ENCODE data around the gene GSK3B. TPM values are rescaled to one million over a fixed set of nuclear protein-coding genes. Genes with fewer than 3 reads are reported as not detected.

The GSK3B gene
- total RNA-seq, 1 experiment from 2014 or later, result 56.5 TPM

DNA sequence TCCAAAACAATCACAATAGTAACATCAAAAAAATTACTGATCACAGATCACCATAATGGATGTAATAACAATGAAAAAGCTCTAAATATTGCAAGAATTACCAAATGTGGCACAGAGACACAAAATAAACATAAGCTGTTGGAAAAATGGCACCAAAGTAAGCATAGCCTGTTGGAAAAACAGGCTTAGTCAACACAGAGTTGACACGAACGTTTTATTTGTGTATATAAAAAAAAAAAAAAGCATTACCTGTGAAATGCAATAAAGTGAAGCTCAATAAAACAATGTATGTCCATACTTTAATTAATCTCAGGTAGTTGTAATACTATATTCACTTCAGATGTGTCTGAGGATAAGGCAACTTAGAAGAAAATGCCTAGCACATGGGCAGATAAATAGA, 235.3 kb downstream of the GSK3B start:
- no peak overlapping the region for H2BK5ac ChIP-seq (ENCODE audit: insufficient read length, low read length)
- peaks cover 41 to 67% (median 67%) of the 10 kb centered on the region in 3 experiments for H3K36me3 Mint-ChIP-seq (ENCODE audit: insufficient read depth in 1 of 3, low read depth in 3 of 3)
- H3K23ac ChIP-seq (ENCODE audit: insufficient read length, low read depth, low read length), result no peak overlapping the region
- no peak overlapping the region for H3K9ac ChIP-seq (ENCODE audit: extremely low read depth, insufficient read length, low read length)
- no peaks in the 10 kb centered on the region for H3K9me3 ChIP-seq (ENCODE audit: control insufficient read depth, low read depth, low read length)
- H2BK12ac ChIP-seq (ENCODE audit: insufficient read length, low read depth, low read length), result no peak overlapping the region
- no peak overlapping the region for H2AK5ac ChIP-seq (ENCODE audit: insufficient read length, low read length)
- no peak overlapping the region for H3K4me3 Mint-ChIP-seq
- H2BK15ac ChIP-seq (ENCODE audit: low read depth, low read length), result no peak overlapping the region
- no peak overlapping the region for H3K14ac ChIP-seq (ENCODE audit: insufficient read depth, low read length)
- H3K4me1 Mint-ChIP-seq, result no peaks in the 10 kb centered on the region
- H3K27ac Mint-ChIP-seq, result no peak overlapping the region
- no peak overlapping the region for H3K4me2 ChIP-seq (ENCODE audit: insufficient read depth, insufficient read length, low read length)
- no peak overlapping the region for H3K27ac ChIP-seq (ENCODE audit: insufficient read length, low read depth, low read length)
- H3K27me3 Mint-ChIP-seq (ENCODE audit: low read depth), result no peaks in the 10 kb centered on the region
- no peak overlapping the region for H4K91ac ChIP-seq (ENCODE audit: insufficient read length, low read depth, low read length)
- no peak overlapping the region for H3K18ac ChIP-seq (ENCODE audit: insufficient read length, low read depth, low read length)
- no peaks in the 10 kb centered on the region for H3K79me2 ChIP-seq (ENCODE audit: insufficient read depth, low read length)
- no peak overlapping the region for H3K4ac ChIP-seq (ENCODE audit: low read depth, low read length)
- H3K9me3 Mint-ChIP-seq, result peaks cover 12 to 16% of the 10 kb centered on the region in 2 experiments; a peak in 4 of 5 replicates
- no peak overlapping the region for H3K56ac ChIP-seq (ENCODE audit: insufficient read length, low read depth, low read length)
- H2BK120ac ChIP-seq (ENCODE audit: low read depth, low read length, poor library complexity, severe bottlenecking), result no peak overlapping the region
- no peaks in the 10 kb centered on the region for H3K23me2 ChIP-seq (ENCODE audit: insufficient read length, low read depth, low read length, poor library complexity, severe bottlenecking)
- no peaks in the 10 kb centered on the region for H3K27me3 ChIP-seq (ENCODE audit: insufficient read depth, low read length)
- H3K79me1 ChIP-seq (ENCODE audit: insufficient read depth, low read depth, low read length, poor library complexity, severe bottlenecking), result no peaks in the 10 kb centered on the region
- no peaks in the 10 kb centered on the region for H3K4me1 ChIP-seq (ENCODE audit: insufficient read depth, low read length)
- H3T11ph ChIP-seq (ENCODE audit: low read length), result no peak overlapping the region
- H2BK20ac ChIP-seq (ENCODE audit: low read depth, low read length, poor library complexity, severe bottlenecking), result no peak overlapping the region
- H2AFZ ChIP-seq (ENCODE audit: low read length), result no peak overlapping the region
- H4K8ac ChIP-seq (replicated peaks; ENCODE audit: insufficient read length, low read depth, low read length), result no peak overlapping the region
- no peak overlapping the region for H4K5ac ChIP-seq (ENCODE audit: insufficient read length, low read depth, low read length)
- WGBS (ENCODE audit: extremely low coverage, insufficient read length, low lambda C conversion rate), result no CpG with 5 or more reads among the region's 2 CpGs
- H4K20me1 ChIP-seq (ENCODE audit: control insufficient read depth, insufficient read depth, insufficient read length), result no peaks in the 10 kb centered on the region
- no peak for DNase-seq
- TF ChIP-seq, protein P1, sequence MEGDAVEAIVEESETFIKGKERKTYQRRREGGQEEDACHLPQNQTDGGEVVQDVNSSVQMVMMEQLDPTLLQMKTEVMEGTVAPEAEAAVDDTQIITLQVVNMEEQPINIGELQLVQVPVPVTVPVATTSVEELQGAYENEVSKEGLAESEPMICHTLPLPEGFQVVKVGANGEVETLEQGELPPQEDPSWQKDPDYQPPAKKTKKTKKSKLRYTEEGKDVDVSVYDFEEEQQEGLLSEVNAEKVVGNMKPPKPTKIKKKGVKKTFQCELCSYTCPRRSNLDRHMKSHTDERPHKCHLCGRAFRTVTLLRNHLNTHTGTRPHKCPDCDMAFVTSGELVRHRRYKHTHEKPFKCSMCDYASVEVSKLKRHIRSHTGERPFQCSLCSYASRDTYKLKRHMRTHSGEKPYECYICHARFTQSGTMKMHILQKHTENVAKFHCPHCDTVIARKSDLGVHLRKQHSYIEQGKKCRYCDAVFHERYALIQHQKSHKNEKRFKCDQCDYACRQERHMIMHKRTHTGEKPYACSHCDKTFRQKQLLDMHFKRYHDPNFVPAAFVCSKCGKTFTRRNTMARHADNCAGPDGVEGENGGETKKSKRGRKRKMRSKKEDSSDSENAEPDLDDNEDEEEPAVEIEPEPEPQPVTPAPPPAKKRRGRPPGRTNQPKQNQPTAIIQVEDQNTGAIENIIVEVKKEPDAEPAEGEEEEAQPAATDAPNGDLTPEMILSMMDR (conservative IDR thresholded peaks at IDR 0.05), result no peak
